Loucy (cell line): ENCODE results near the gene POC1A.
A peak's percentile ranks its signal among the peaks of the same experiment; 100 is the strongest.

ENCODE experiments used
- H2AFZ ChIP-seq: fragments of 200-600 bp; sonication (generic); 2 replicates; pipeline ENCODE4 v1.6.0; 2016; ENCODE audit warnings: antibody characterized with exemption, mild to moderate bottlenecking, low read length, moderate library complexity
- H3F3A ChIP-seq: fragments of 200-600 bp; 2 replicates; pipeline ENCODE4 v1.6.0; 2016; ENCODE audit warnings: antibody characterized with exemption, low read depth, mild to moderate bottlenecking
- H3K27me3 ChIP-seq: fragments of 200-600 bp; sonication (generic); 2 replicates; pipeline ENCODE4 v1.6.1; 2014; ENCODE audit warnings: low read length, mild to moderate bottlenecking; ENCODE audit not compliant: insufficient read depth, poor library complexity, severe bottlenecking
- H3K36me3 ChIP-seq: fragments of 200-600 bp; sonication (generic); 2 replicates; pipeline ENCODE4 v1.6.1; 2016; ENCODE audit warnings: low read length; ENCODE audit not compliant: insufficient read depth
- H3K4me1 ChIP-seq: fragments of 200-600 bp; sonication (generic); 2 replicates; pipeline ENCODE4 v1.5.1; 2014; ENCODE audit warnings: low read length, mild to moderate bottlenecking; ENCODE audit not compliant: insufficient read depth, poor library complexity, severe bottlenecking
- H3K4me2 ChIP-seq: fragments of 200-600 bp; sonication (generic); 2 replicates; pipeline ENCODE4 v1.6.0; 2014; ENCODE audit warnings: antibody characterized with exemption, low read length, low read depth, mild to moderate bottlenecking; ENCODE audit not compliant: poor library complexity, severe bottlenecking
- H3K4me3 ChIP-seq: fragments of 200-600 bp; sonication (generic); 2 replicates; pipeline ENCODE4 v1.5.1; 2014; ENCODE audit warnings: low read length, mild to moderate bottlenecking, mixed read lengths; ENCODE audit not compliant: poor library complexity, severe bottlenecking
- H3K79me2 ChIP-seq: fragments of 200-600 bp; sonication (generic); 2 replicates; pipeline ENCODE4 v1.6.1; 2014; ENCODE audit warnings: low read length; ENCODE audit not compliant: insufficient read depth
- H3K9ac ChIP-seq: fragments of 200-600 bp; sonication (generic); 2 replicates; pipeline ENCODE4 v1.6.0; 2014; ENCODE audit warnings: mild to moderate bottlenecking, low read depth, low read length, moderate library complexity; ENCODE audit not compliant: poor library complexity, severe bottlenecking
- H3K9me2 ChIP-seq: fragments of 200-600 bp; sonication (generic); replicated peaks from 2 replicates; pipeline ENCODE4 v1.6.1; 2016; ENCODE audit warnings: low read depth, low read length, mixed read lengths
- H3K9me3 ChIP-seq: fragments of 200-600 bp; sonication (generic); 2 replicates; pipeline ENCODE4 v1.6.1; 2014; ENCODE audit warnings: mild to moderate bottlenecking, antibody characterized with exemption, low read length, low read depth; ENCODE audit not compliant: insufficient read depth
- H4K20me1 ChIP-seq: fragments of 200-600 bp; sonication (generic); 2 replicates; pipeline ENCODE4 v1.6.0; 2014; ENCODE audit warnings: antibody characterized with exemption, low read length, mild to moderate bottlenecking; ENCODE audit not compliant: insufficient read depth, poor library complexity, severe bottlenecking
- CTCF ChIP-seq: fragments of 200-600 bp; sonication (generic); conservative IDR thresholded peaks from 2 replicates; pipeline ENCODE4 v1.5.1; 2014; ENCODE audit warnings: mild to moderate bottlenecking, antibody characterized with exemption, low read length
- EZH2phosphoT487 ChIP-seq: fragments of 200-600 bp; IDR thresholded peaks from 2 replicates; pipeline ENCODE4 v1.6.1; 2018; ENCODE audit warnings: antibody characterized with exemption, mild to moderate bottlenecking, moderate library complexity, borderline replicate concordance

POC1A gene

GRCh38 chr3:52124766-52125165, 29.5 kb downstream of the POC1A start:
- H3K9me2 ChIP-seq = no peaks in the 10 kb centered on the region
- no peaks in the 10 kb centered on the region for H3K9me3 ChIP-seq
- no peaks in the 10 kb centered on the region for H4K20me1 ChIP-seq
- no peak overlapping the region for H3K4me2 ChIP-seq
- no peaks in the 10 kb centered on the region for H3F3A ChIP-seq
- H3K79me2 ChIP-seq = no peaks in the 10 kb centered on the region
- H2AFZ ChIP-seq = no peak overlapping the region
- no peak for TF ChIP-seq EZH2phosphoT487
- TF ChIP-seq CTCF = no peak
- H3K9ac ChIP-seq = no peak overlapping the region
- no peak overlapping the region for H3K4me3 ChIP-seq
- no peaks in the 10 kb centered on the region for H3K27me3 ChIP-seq
- H3K4me1 ChIP-seq = no peaks in the 10 kb centered on the region
- peaks cover 73% of the 10 kb centered on the region; the same call in 1 of the 2 replicates for H3K36me3 ChIP-seq

GRCh38 chr3:52124126-52124525, 30.1 kb downstream of the POC1A start:
- Histone ChIP-seq H3K4me2 (no peak overlapping the region), H4K20me1 (no peaks in the 10 kb centered on the region), H3K9me3 (no peaks in the 10 kb centered on the region), H3K79me2 (no peaks in the 10 kb centered on the region), H3K4me1 (no peaks in the 10 kb centered on the region), H3K27me3 (no peaks in the 10 kb centered on the region), H3K36me3 (peaks cover 77% of the 10 kb centered on the region; the same call in 1 of the 2 replicates), H3F3A (no peaks in the 10 kb centered on the region), H3K9ac (no peak overlapping the region), H2AFZ (no peak overlapping the region), H3K9me2 (no peaks in the 10 kb centered on the region), H3K4me3 (no peak overlapping the region)
- TF ChIP-seq CTCF (no peak), EZH2phosphoT487 (no peak)

- Histone ChIP-seq H3K4me3 (no peak overlapping the region), H3K9me2 (no peaks in the 10 kb centered on the region), H4K20me1 (no peaks in the 10 kb centered on the region), H3F3A (no peaks in the 10 kb centered on the region), H3K36me3 (peaks cover 83% of the 10 kb centered on the region; the same call in 1 of the 2 replicates), H3K4me2 (no peak overlapping the region), H3K9ac (no peak overlapping the region), H3K4me1 (no peaks in the 10 kb centered on the region), H2AFZ (no peak overlapping the region), H3K79me2 (no peaks in the 10 kb centered on the region), H3K9me3 (no peaks in the 10 kb centered on the region), H3K27me3 (no peaks in the 10 kb centered on the region)
- TF ChIP-seq CTCF = peak; percentile 94
- TF ChIP-seq EZH2phosphoT487 = no peak
These were observed 31.0 kb downstream of the POC1A start for GRCh38 chr3:52123106-52123725.
